Astrocyte of the spinal cord (primary cell): ENCODE results near the gene ARF4.
A peak's percentile ranks its signal among the peaks of the same experiment; 100 is the strongest.

ENCODE experiments used
- DNase-seq: peaks from one replicate; pipeline ENCODE4 v3.0.0; 2011; ENCODE audit warnings: low read depth, low spot score
- H3K4me3 ChIP-seq: 2 replicates; pipeline ENCODE4 v1.5.1; 2011; ENCODE audit warnings: low read depth, mild to moderate bottlenecking, low read length, moderate library complexity
- CTCF ChIP-seq: IDR thresholded peaks from 2 replicates; pipeline ENCODE4 v1.5.1; 2012; ENCODE audit warnings: low read depth, mild to moderate bottlenecking, low read length, inconsistent platforms
- in situ Hi-C: cut with HindIII; loops from 2 replicates; pipeline ENCODE4 v1.10.0; 2017; ENCODE audit warnings: low sequenced_read_pairs

The ARF4 gene

GRCh38 chr3:57555306-57555705 lies 41.8 kb downstream of the ARF4 start:
- H3K4me3 ChIP-seq: peak overlapping the region; percentile 92
- TF ChIP-seq CTCF: no peak
- in situ Hi-C loops: no loop called here
- no peak for DNase-seq

- TF ChIP-seq CTCF: no peak
- H3K4me3 ChIP-seq: no peak overlapping the region
- in situ Hi-C loops: no loop called here
- DNase-seq: no peak
Observed at GRCh38 chr3:57546616-57547015, 50.5 kb downstream of the ARF4 start.

- TF ChIP-seq CTCF: no peak
- in situ Hi-C loops: no loop called here
- H3K4me3 ChIP-seq: no peak overlapping the region
Observed at GRCh38 chr3:57545636-57546268, 51.4 kb downstream of the ARF4 start.

GRCh38 chr3:57544181-57545125 lies 52.7 kb downstream of the ARF4 start, which contains the start of gene DNAH12:
Gene DNAH12, minus strand, starts transcription at chr3:57544344. Its CDS starts 1,474 bp downstream, at chr3:57542870.
- no peak for TF ChIP-seq CTCF
- in situ Hi-C loops: no loop called here
- DNase-seq: peak; percentile 56
- peak within 1 kb of the TSS; percentile 36 for H3K4me3 ChIP-seq

More at GRCh38 chr3:57545636-57546268, 51.4 kb downstream of the ARF4 start:
- no peak for DNase-seq

- in situ Hi-C loops: no loop called here
- TF ChIP-seq CTCF: no peak
- no peak overlapping the region for H3K4me3 ChIP-seq
- DNase-seq: no peak
Observed at GRCh38 chr3:57538465-57538864, 58.7 kb downstream of the ARF4 start.

- H3K4me3 ChIP-seq: no peak overlapping the region
- TF ChIP-seq CTCF: no peak
- DNase-seq: peak; percentile 8
- in situ Hi-C loops: no loop called here
Observed at GRCh38 chr3:57530071-57530608, 67.0 kb downstream of the ARF4 start.
